Measurements from ENCODE around the gene ESF1. TPM values are rescaled to one million over a fixed set of nuclear protein-coding genes. Genes with fewer than 3 reads are reported as not detected.

Gene ESF1
- total RNA-seq, 1 experiment from 2014 or later: 36.9 TPM

GRCh38 chr20:13687815-13688214, 96.9 kb downstream of the ESF1 start:
- no peak overlapping the region for H4K5ac ChIP-seq (ENCODE audit: insufficient read length, low read depth, low read length)
- H3K4me2 ChIP-seq (ENCODE audit: insufficient read depth, insufficient read length, low read length): no peak overlapping the region
- H3K18ac ChIP-seq (ENCODE audit: insufficient read length, low read depth, low read length): no peak overlapping the region
- no peak for TF ChIP-seq CTCF (conservative IDR thresholded peaks at IDR 0.05)
- no CpG with 5 or more reads among the region's 3 CpGs for WGBS (ENCODE audit: extremely low coverage, insufficient read length, low lambda C conversion rate)
- H2BK5ac ChIP-seq (ENCODE audit: insufficient read length, low read length): no peak overlapping the region
- H3K23me2 ChIP-seq (ENCODE audit: insufficient read length, low read depth, low read length, poor library complexity, severe bottlenecking): no peaks in the 10 kb centered on the region
- no peaks in the 10 kb centered on the region for H3K9me3 ChIP-seq (ENCODE audit: control insufficient read depth, low read depth, low read length)
- no peak overlapping the region for H2BK120ac ChIP-seq (ENCODE audit: low read depth, low read length, poor library complexity, severe bottlenecking)
- no peak overlapping the region for H4K8ac ChIP-seq (replicated peaks; ENCODE audit: insufficient read length, low read depth, low read length)
- H2BK20ac ChIP-seq (ENCODE audit: low read depth, low read length, poor library complexity, severe bottlenecking): no peak overlapping the region
- H2BK12ac ChIP-seq (ENCODE audit: insufficient read length, low read depth, low read length): no peak overlapping the region
- DNase-seq: no peak
- H3K9me3 Mint-ChIP-seq: peaks cover 0 to 2% of the 10 kb centered on the region in 2 experiments; a peak in 1 of 5 replicates
- no peaks in the 10 kb centered on the region for H3K4me1 ChIP-seq (ENCODE audit: insufficient read depth, low read length)
- no peaks in the 10 kb centered on the region for H3K27me3 ChIP-seq (ENCODE audit: insufficient read depth, low read length)
- no peak overlapping the region for H3K4me3 Mint-ChIP-seq
- no peaks in the 10 kb centered on the region for H3K79me1 ChIP-seq (ENCODE audit: insufficient read depth, low read depth, low read length, poor library complexity, severe bottlenecking)
- no peak overlapping the region for H2AFZ ChIP-seq (ENCODE audit: low read length)
- no peaks in the 10 kb centered on the region; the same call in 1 of the 2 replicates for H3K27me3 Mint-ChIP-seq (ENCODE audit: low read depth)
- no peak overlapping the region for H2BK15ac ChIP-seq (ENCODE audit: low read depth, low read length)
- H3K56ac ChIP-seq (ENCODE audit: insufficient read length, low read depth, low read length): no peak overlapping the region
- no peaks in the 10 kb centered on the region for H4K20me1 ChIP-seq (ENCODE audit: control insufficient read depth, insufficient read depth, insufficient read length)
- no peak overlapping the region for H3K27ac ChIP-seq (ENCODE audit: insufficient read length, low read depth, low read length)
- peaks cover 0 to 5% of the 10 kb centered on the region in 2 experiments; a peak in 1 of 4 replicates for H3K4me1 Mint-ChIP-seq
- H3K9ac ChIP-seq (ENCODE audit: extremely low read depth, insufficient read length, low read length): no peak overlapping the region
- no peaks in the 10 kb centered on the region for H3K79me2 ChIP-seq (ENCODE audit: insufficient read depth, low read length)
- H2AK5ac ChIP-seq (ENCODE audit: insufficient read length, low read length): no peak overlapping the region
- H3T11ph ChIP-seq (ENCODE audit: low read length): no peak overlapping the region
- no peak overlapping the region for H3K14ac ChIP-seq (ENCODE audit: insufficient read depth, low read length)
- H3K27ac Mint-ChIP-seq: no peak overlapping the region
- no peaks in the 10 kb centered on the region; a peak in 1 of 7 replicates for H3K36me3 Mint-ChIP-seq (ENCODE audit: insufficient read depth in 1 of 3, low read depth in 3 of 3)
- H4K91ac ChIP-seq (ENCODE audit: insufficient read length, low read depth, low read length): no peak overlapping the region
- H3K23ac ChIP-seq (ENCODE audit: insufficient read length, low read depth, low read length): no peak overlapping the region
- H3K4ac ChIP-seq (ENCODE audit: low read depth, low read length): no peak overlapping the region

Measured in H9 (cell line).